Liver (tissue), 3 donors: Measurements from ENCODE around the gene ELP4.

Experiments used
- CTCF ChIP-seq: fragments of 150-350 bp; IDR thresholded peaks from 2 replicates; pipeline ENCODE4 v1.5.1; 2017; ENCODE audit warnings: improper control_type of control experiment, low read depth, low read length; ENCODE audit not compliant: missing input control
- MAX ChIP-seq: IDR thresholded peaks from 2 replicates; pipeline ENCODE4 v1.6.1; 2016; ENCODE audit warnings: antibody characterized with exemption
- SP1 ChIP-seq: IDR thresholded peaks from 2 replicates; pipeline ENCODE4 v1.6.1; 2018; ENCODE audit warnings: antibody characterized with exemption, mild to moderate bottlenecking
- donor health status: healthy.
- donor health status: healthy.

- TF ChIP-seq MAX (no peak), SP1 (no peak), CTCF (no peak)
These were observed 301.4 kb downstream of the ELP4 start, which contains the start of gene PAX6 for GRCh38 chr11:31810779-31811647.
